C1 segment of cervical spinal cord (tissue), 14 donors: Measurements from ENCODE around the gene FSCN2.

Experiments
- DNase-seq, 14 donors: peaks; one replicate each; lab custom pipeline; 2025; lab: John Stamatoyannopoulos, UW

Gene FSCN2

DNA sequence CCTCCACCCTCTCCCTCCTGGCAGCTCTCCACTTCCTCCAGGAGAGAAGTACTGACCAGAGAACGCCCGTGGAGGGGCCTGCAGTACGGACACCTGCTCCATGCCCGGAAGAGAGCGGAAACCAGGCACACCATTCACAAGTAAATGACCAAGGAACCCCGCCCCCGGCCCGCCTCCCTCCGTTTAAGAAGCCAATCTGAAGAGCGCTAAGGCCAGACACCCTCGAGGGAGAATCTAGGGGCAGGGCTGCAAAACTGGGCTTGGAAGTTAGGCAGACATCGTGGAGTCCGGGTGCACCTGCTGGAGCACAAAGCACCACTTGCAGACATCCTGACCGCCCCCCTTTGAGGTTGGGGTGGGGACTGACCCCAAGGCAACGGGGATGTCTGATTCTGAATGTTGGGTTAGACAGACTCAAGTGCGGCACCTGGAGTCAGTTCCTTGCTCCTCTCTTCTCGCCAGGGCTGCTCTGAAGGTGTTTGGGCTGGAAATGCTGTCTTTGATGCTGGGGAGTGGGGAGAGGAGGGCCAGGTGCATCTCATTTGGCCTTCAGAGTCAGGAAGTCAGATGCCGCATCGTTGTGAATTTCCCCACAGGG is 24.9 kb downstream of the FSCN2 start:
- DNase-seq = peak in 10 of 14 donors; percentile 16 to 75 (median 57)

DNA sequence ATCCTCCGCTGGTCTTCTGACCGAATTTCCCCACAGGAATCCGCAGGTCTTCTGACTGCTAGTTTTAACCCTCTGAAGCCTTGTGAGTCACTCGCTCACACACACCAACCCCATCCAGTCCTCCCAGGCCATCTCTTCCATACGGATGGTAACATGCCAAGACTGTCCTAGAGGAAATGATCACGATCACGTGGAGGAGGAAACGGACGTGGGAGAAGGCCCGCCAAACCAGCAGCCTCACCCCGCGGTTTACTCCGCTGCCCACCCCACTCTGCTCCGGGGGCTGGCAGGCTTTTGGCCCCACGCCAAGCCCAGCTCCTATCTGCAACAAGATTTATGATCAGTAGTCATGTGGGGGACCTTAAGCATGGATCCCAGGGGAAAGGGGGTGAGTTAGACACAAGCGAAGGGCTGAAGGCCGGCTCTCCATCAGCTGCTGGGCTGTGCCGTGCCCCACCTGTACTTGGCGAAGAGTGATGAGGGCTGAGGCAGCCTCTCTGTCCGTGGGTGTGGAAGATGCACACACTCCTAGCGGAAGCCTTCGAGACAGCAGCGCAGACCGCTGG is 25.5 kb downstream of the FSCN2 start:
- no peak for DNase-seq

DNA sequence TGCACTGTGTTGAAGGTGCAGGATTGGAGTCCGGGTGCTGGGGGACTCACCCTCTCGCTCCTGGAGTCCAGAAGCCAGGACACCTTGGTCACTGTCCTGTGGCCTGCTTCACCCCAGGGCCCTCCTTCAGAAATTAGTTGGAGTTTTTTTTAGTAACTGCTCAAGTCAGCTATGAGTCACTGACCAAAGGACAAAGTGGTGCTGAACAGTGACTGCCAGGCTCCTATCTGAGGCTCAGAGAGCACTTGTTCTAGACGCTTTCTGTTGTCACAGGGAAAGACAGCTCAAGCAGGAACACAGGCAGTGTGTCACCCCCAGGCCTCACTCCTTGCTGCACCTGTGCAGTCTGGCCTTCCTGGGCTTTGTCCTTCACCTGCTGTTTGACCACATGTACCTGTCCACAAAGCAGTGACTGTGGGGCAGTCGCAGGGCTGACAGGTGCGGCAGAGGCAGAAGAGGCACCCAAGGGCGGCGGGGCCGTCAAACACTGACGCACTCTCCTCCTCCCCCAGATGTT is 28.1 kb downstream of the FSCN2 start:
- DNase-seq = no peak

- no peak for DNase-seq
Observed at GRCh38 chr17:81556863-81557262, 28.7 kb downstream of the FSCN2 start.

- no peak for DNase-seq
Observed at GRCh38 chr17:81557276-81558114, 29.3 kb downstream of the FSCN2 start.

DNA sequence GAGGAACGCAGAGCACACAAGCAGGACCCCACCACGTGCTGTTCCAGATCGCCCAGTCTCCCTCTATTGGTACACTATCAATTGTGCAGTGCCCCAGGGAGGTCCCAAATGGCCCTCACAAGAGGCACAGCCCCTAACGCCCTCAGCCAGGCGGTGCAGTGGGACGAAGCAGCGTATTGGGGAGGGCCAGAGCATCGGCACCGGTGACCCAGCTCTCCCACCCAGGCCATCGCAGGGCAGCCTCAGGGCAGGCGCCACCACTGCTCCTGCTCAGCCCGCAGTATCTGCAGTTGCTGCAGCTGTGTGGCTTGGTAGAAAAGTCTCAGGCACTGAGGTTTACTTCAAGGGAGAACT is 29.9 kb downstream of the FSCN2 start:
- no peak for DNase-seq

DNA sequence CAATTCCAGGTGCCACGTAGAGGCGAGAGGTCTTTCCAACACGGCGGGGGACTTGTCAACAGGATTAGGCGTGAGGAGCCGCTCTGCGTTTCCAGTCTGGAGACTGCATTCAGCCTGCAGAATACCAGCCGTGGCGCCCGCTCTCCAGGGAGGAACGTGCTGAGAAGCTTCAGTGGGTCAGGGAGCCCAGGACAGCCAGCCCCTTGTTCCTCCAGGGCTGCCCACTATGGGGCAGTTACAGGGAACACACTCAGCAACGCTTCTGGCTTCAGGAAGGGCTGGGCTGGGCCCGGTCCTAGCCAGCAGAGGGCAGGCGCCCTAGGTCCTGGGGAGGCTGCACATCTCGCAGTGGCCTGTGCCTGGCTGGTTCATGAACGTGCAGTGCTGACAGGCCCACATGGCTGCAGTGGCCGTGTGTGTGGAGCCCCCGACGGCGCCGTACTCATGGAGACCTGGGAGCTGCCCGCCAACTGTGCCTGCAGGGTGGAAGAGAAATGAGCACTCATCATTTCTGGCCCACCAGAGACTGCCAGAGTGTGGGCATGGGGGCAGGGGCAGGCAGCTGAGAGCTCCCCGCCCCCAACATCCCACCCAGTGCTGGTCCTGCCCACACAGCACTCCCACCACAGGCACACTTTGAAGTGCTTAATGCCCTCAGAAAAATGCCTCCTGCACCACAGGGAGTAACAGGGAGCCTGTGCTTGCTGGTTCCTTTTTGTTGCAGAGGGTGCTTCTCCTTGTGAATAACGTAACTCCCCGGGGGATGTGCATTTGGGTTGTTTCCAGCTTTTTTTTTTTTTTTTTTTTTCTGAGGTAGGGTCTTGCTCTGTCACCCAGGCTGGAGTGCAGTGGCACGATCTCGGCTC is 31.0 kb downstream of the FSCN2 start:
- no peak for DNase-seq

DNA sequence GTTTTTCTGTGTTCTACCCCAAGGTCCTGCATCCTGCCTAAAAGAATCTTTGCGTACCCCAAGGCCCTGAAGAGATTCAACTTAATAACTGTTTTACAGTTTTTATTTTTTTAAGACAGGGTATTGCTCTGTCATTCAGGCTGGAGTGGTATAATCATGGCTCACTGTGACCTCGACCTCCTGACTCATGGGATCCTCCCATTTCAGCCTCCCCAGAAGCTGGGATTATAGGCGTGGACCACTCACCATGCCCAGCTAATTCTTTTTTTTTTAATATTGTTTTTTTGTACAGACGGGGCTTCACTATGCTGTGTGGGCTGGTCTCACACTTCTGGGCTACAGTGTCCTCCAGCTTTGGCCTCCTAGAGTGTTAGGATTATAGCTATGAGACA is 33.3 kb downstream of the FSCN2 start:
- DNase-seq = no peak

- no peak for DNase-seq
Observed at GRCh38 chr17:81563861-81564586, 35.8 kb downstream of the FSCN2 start.

DNA sequence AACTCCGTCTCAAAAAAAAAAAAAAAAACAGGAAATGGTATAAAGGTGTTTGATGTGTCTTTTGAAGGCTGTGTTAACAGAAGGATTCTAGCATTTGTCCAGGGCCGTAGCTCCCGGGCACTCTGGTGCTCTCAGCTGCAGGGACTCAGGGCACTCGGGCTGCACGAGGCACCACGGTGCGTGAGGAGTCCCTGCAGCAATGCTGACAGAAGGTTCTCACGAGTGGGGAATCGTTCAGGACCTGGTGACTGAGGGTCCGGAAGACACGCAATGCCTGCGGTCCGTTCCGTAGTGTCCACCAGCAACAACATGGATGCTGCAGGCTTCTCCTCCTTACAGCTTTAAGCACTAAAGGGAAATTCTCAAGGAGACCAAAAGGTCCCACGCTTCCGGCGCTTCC is 36.6 kb downstream of the FSCN2 start:
- DNase-seq = no peak

DNA sequence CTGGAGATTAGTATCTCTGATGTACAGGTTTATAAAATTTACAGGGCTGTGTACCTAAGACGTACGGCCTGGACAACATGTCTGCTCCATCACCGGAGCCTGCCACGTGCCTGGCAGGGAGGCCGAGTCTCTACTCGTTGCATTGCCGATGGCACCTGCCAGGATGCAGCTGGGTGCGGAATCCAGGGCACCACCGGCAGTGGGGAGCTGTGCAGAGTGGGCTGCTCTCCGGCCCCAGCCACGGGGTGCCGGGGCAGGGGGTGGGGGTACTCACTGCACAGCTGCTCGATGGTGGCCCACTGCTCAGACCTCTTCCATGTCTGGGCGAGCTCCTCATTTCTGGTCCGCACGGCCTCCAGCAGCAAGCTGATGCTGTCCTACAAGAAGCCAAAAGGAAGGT is 37.1 kb downstream of the FSCN2 start:
- no peak for DNase-seq

GRCh38 chr17:81566461-81567126 is 38.4 kb downstream of the FSCN2 start:
- peak in 5 of 14 donors; percentile 7 to 64 (median 11) for DNase-seq

DNA sequence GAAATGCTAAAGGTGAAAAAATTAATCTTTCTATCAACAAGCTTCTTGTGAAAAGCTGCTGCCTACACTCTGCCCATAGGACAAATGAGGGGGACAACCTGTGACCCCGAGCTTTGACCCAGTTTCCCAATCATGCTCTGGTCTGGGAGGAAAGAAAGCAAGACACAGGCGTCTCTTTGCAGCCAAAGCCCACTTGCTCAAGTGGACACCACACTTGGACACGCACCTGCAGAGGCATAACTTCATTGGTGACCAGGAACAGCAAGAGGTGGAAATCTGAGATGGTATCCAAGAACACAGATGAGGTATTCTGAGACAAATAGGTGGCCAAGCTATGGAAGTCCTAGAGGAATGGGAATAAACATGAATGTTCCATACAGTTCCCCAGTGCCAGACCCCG is 39.0 kb downstream of the FSCN2 start:
- no peak for DNase-seq

- no peak for DNase-seq
Observed at GRCh38 chr17:81568416-81568815, 40.2 kb downstream of the FSCN2 start.

DNA sequence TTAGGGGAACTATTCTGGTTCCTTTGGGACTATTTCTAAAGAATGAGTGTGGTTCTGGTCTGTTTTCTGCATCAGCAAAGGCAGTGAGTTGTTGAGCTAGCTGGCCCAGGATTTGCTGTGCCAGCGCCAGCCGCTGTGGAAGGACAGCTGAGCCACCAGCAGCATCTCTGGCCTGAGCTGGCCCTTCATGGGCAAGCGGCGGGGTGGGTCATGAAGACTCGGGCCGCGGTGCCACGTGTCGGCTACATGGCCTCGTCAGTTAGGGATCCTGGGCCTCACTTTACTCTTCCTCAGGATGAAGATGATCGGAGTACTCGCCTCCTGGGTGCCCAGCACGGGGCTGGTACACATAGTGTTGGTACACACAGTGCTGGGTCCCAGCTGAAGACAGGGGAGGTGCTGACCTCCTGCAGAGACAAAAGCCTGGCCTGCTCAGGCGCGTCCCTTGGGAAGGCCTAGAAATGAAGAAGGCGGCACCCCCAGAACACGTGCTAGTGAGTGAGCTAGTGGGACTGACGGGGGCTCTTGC is 41.9 kb downstream of the FSCN2 start:
- no peak for DNase-seq

DNA sequence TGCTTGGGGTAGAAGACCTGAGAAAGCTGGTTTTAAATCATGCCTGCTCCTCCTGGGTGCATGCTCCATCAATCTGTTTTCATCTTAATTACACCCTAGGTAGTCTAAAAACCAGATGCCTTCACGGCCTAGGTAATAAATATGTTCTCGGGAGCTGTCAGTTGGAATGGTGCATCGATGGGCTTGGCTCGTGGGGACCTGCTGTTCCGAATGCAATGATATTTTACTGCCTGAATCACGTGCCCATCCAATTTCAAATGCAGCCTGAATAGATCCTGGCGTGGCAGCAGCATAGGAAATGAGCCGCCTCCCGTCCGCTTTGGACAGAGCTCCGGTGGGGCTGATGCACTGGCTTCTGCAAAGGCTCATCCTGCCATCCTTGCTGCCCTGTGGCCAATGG is 42.8 kb downstream of the FSCN2 start:
- no peak for DNase-seq

DNA sequence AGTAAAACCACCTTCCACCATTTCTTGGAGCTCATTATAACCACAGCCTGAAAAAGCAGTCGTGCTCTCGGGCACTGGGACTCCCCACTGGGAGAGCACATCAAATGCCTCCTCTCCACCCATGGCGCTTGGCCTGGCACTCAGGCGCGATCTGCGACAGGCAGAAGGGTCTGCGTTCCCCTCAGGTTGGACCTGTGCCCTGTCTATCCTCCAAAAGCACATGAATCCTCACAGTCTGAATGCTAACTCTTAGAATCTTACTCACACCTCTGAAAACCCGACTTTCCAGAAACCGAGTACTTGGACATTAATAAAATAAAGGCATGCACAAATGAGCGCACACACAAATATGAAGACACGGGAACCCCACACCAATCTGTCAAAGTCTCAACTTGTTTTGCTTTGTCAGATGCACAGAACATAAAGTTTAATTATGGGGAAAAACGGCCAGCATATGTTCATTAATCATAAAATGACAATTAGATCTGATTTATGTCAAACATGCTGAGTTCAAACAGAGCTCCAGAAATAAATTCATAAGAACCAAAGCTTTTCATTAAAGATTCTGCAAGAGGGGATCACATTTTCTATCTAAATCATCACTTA is 44.5 kb downstream of the FSCN2 start:
- no peak for DNase-seq

DNA sequence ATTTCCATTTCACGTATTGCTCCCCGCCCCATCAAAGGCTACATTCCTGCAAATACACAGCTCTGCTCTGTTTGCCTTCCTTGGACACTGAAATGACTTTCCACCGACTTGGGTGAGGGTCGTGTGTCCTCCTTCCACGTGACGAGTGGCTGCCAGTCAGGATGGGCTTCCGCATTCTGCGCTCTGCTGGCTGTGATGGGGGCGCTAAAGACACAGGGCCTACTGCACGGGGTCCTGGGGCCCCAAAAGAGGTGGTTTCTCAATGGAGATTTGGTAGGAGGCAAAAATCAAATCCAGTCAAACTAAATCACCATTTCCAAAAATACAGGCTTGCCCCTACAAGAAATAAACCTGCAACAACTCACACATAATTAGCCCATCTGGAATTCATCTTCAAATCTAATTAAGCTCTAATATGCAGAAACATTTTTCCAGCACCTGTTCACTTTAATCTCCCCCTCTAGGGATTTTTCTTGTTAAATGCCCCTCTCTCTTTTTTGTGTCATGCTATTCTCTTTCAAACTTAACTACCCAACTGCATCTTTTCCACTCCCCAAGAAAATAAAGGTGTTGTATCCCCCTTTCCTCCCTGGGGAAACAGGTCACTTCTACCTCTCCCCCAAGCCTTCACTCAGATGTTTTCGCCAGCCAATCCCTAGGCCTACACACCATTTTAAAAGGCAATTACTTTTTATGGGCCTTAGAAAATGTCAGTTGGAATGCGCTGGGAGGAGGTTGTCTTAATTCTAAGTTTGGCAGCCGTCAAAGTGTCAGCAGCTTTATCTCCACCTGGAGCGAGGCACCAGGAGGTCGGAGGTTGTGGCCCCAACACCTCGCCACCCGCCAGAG is 45.8 kb downstream of the FSCN2 start:
- DNase-seq = no peak

DNA sequence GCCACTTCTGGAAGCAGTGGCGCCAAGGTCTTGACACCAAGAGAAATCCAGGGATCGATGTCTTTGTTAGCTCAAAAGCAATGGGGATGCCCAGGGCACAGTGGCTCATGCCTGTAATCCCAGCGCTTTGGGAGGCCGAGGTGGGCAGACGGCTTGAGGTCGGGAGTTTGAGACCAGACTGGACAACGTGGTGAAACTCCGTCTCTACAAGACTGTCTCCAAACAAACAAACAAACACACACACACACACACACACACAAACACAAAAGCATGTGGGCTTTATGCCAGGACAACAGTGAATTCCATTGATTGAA is 46.4 kb downstream of the FSCN2 start:
- no peak for DNase-seq
